ENCODE data around the gene PAMR1.

Gene PAMR1

DNA sequence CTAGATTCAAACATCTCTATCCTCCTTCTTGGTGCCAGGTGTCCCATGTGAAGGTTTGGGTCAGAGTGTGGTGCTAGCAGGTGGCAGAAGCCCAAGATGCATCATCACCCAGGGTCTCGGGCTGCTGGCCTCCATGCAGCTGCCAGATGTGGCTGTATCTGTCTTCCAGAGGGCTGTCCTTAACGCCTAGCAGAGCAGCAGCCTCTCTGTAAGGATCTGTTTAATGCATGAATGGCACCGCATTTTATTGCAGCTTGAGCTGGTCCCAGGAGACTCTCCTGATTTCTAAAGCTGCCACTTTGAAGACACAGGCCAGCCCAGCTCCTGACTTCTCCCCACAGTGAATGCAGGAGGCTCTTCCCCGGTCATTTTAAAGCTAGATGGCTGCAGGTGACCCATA is 132.3 kb downstream of the PAMR1 start:
- no peak for DNase-seq

DNA sequence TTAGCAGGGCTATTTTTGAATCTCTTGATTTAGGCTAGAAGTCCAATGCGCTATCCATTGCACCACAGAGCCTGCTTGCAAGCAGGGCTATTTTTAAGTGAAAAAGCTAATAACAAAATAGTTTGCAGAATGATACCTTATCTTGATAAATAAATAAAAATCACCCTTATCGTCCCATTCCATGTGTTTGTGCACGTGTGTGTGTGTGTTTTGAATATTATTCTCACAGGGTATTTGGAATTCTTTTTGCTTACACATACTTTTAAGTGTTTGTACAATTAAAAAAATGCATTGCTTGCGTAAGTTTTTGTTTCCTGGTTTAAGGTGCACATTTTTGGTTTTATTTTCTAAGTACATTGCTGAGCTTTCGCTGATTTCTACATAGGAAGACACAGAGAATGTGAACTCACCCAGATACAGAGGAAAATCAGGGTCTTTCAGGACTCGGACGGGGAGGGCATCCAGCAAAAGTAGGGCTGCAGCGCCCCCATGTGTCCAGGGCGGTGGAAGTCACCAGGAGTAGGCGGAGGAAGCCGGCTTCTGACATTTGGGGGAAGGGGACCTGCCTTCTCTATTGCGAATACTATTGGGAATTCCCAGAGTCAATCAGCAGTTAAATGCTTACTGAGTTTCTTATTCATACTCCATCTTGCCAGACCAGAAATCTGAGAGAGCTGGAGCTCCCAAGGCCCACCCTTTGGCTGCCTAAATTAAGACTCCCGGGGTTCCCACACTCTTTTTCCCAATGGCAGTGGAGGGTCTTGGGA is 133.3 kb downstream of the PAMR1 start:
- peak; percentile 91 for DNase-seq

DNA sequence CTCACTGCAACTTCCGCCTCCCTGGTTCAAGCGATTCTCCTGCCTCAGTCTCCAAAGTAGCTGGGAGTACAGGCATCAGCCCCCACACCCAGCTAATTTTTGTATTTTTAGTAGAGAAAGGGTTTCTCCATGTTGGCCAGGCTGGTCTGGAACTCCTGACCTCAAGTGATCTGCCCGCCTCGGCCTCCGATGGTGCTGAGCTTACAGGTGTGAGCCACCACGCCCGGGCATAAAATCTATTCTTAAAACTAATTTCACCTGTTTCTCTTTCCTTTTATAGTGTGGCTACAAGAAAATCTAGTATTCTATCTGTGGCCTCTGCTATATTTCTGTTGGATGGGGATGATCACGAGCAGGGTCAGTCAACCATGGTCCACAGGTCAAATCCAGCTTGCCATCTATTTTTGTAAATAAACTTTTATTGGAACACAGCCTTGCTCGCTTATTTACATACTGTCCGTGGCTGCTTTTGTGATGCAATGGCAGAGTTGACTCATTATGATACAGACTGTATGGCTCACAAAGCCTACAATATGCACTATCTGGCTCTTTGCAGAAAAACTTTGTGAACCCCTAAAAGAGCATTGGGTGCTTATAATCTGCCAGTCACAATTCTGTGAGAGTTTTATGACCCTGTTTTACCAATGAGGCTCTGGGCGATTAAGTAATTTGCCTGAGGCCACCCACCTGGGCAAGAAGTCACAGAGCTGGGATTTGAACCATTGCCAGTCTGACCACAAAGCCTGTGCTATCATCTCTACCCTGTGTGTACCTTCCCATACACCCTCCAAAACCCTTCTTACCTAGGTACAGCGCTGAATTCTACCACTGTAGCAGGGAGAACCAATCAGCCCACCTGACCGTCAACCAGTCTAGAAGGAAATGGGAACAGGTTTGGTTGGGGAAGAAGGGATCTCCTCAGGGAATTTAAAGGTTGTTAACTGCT is 134.4 kb downstream of the PAMR1 start:
- DNase-seq = no peak

DNA sequence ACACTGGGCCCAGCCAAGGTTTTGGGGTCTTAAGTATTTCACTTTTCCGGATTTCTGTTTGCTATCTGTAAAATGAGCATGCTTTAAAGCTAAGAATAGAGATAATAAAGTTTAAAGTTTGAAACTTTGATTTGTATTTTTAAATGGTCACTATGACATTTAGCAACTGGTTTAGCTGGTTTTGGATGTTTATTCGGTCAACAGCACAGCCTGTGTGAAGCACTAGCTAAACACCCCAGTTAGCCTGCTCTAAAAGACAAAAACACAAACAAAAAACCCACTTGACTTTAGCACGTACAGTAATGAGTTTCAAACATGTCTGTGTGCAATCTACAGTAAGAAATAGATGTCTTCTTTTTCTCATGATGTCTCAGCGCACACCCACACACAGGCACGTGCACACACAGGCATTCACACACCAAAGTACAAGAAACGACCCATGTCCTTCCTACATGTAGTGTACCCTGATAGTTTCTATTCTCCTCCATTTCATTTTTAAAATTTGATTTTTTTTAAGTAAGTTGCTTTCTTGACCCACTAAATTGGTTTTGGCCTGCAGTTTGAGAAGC is 135.4 kb downstream of the PAMR1 start:
- DNase-seq = no peak

GRCh38 chr11:35389112-35389511 is 136.3 kb downstream of the PAMR1 start:
- DNase-seq = no peak

DNA sequence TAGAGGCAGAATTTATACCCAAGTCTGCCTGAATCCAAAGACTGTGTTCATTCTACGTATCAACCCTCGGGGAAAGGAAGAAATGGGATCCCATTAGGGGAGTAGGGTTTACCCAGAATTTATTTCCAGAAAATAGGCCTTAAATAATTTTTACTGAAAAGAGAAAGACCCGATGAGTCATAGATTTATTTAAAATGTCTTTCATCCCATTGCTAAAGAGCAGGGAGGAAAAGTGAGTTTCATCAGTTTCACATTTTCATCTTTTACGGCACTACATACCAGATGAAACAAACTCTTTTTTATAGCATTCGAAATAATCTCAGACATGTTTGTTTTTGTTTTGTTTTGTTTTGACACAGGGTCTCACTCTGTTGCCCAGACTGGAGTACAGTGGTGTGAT is 137.4 kb downstream of the PAMR1 start:
- no peak for DNase-seq

DNA sequence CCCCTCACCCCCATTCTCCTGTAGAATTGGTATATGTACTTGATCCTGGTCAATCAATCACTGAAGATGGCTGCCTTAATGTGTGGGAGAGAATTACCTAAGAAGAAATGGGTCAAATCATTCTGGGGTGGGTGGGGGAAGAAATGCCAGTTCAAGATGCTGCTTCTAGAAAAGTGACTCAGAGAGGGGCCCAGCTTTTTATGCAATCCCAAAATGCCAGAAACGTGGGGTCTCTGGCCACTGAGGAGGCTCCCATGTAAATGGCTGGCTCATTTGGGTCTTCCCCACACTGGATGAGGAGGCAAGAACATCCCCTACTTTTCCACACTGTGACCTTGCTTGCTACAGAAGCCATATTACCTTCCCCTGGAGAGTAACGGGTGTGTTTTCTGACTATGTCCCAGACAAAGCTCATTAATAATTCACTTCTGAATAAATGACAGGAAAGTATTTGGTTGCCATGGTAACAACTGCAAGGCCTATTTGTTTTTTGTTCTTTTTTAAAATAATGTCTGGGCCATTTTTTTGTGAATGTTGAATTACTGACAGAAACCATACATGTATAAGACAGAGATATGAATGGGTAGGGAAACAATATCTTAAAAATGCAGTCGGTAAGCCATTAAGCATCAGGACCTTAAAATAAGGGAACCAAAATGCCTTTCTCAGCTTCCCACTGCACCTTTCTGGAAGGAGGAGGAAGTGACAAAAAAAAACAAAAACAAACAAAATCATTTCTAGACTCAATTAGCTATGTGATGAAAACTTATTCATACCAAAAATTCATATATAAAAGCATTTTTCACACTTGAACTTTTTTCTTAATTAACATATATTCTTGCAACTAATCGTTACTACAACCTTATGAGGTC is 138.1 kb downstream of the PAMR1 start:
- DNase-seq = no peak

DNA sequence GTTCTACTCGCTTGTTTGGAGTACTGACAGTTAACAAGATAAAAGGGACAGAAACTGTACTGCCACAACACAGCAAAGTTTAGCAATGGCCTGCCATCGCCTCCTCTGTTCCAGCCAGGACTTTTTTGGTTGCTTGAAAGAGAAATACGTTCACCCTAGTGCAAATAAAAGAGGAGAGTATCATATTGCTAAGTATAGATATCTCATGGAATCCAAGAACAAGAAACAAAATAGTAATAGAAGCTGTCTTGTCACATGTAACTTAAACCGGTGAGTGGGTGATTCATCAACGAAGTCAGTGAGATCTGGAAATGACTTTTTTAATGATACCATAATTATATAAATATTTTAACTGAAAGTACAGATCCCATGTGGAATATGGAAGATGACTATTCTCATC is 141.5 kb downstream of the PAMR1 start:
- no peak for DNase-seq
